ENCODE data around the gene FAXC. TPM values are rescaled to one million over a fixed set of nuclear protein-coding genes. Genes with fewer than 3 reads are reported as not detected.

FAXC gene
- total and polyA plus RNA-seq, 2 of the 8 experiments (the other 6 are each of a cell fraction or from before 2014, with no cell fraction given): 23.2 to 29.8 TPM

DNA sequence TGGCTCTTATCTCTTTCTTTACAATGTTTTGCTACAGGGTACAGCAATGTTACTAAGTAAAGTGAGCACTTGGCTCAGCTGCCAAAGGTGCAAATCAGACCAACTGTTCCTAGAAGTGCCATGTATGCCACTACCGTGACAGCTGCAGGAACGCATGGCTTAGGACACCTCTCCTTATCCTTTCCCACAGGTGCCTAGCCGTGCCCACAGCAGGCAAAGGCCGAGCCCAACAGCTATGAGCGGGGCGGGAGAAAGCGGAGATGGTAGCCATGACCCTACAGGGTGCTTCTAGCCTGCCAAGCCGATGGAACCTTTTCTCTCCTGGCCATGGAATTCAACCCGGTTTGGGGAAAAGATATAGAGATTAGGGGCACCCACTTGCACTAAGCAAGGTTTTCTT lies 97.1 kb downstream of the FAXC start:
- Histone ChIP-seq H3K14ac (ENCODE audit: insufficient read length) (no peak overlapping the region), H4K8ac (ENCODE audit: extremely low read depth, insufficient read depth, low read length) (no peak overlapping the region), H2BK120ac (replicated peaks; ENCODE audit: low read depth, low read length) (no peak overlapping the region), H3K4me1 (replicated peaks in 1 of 4; ENCODE audit: control insufficient read depth in 3 of 4, insufficient read depth in 4 of 4, low read length in 3 of 4) (no peaks in the 10 kb centered on the region), H3K23ac (ENCODE audit: insufficient read length) (no peak overlapping the region), H3K18ac (ENCODE audit: extremely low read depth, low read length) (no peak overlapping the region), H3K4ac (replicated peaks; ENCODE audit: insufficient read length, low read depth, low read length) (no peak overlapping the region), H3K36me3 (ENCODE audit: control insufficient read depth in 2 of 4, insufficient read depth in 4 of 4, low read length in 3 of 4) (no peaks in the 10 kb centered on the region), H2BK5ac (ENCODE audit: low read depth, low read length) (no peak overlapping the region), H3K9ac (replicated peaks in 1 of 4; ENCODE audit: extremely low read depth in 1 of 4, low read depth in 3 of 4, low read length in 3 of 4) (no peak overlapping the region), H4K5ac (ENCODE audit: insufficient read length, low read depth, low read length) (no peak overlapping the region), H2BK20ac (ENCODE audit: low read length) (no peak overlapping the region), H3K56ac (replicated peaks; ENCODE audit: insufficient read length, low read depth, low read length) (no peak overlapping the region), H3K4me3 (ENCODE audit: extremely low read depth in 1 of 4, insufficient read depth in 2 of 4, low read depth in 3 of 4, low read length in 4 of 4) (no peak overlapping the region), H3K79me2 (ENCODE audit: control insufficient read depth in 1 of 2, insufficient read depth in 2 of 2, low read length in 2 of 2) (no peaks in the 10 kb centered on the region), H2AFZ (ENCODE audit: low read length) (no peak overlapping the region; the same call in 1 of the 2 replicates), H3K4me2 (ENCODE audit: insufficient read depth in 1 of 2, low read depth in 2 of 2, low read length in 2 of 2) (no peak overlapping the region), H3K79me1 (ENCODE audit: low read depth, low read length) (no peaks in the 10 kb centered on the region), H2AK5ac (ENCODE audit: low read depth, low read length) (no peak overlapping the region), H2BK12ac (ENCODE audit: low read depth, low read length) (no peak overlapping the region), H3K9me3 (ENCODE audit: insufficient read depth in 2 of 2, low read depth in 1 of 2, low read length in 1 of 2) (no peaks in the 10 kb centered on the region), H3K27me3 (replicated peaks in 1 of 4; ENCODE audit: control insufficient read depth in 3 of 4, extremely low read depth in 1 of 4, insufficient read depth in 3 of 4, low read length in 3 of 4) (no peaks in the 10 kb centered on the region), H4K91ac (replicated peaks; ENCODE audit: insufficient read length, low read length) (no peak overlapping the region), H3K27ac (ENCODE audit: low read depth, low read length) (no peak overlapping the region), H2BK15ac (ENCODE audit: low read length) (no peak overlapping the region), H3K23me2 (ENCODE audit: low read depth, low read length) (no peaks in the 10 kb centered on the region), H4K20me1 (replicated peaks in 1 of 2; ENCODE audit: control insufficient read depth in 1 of 2, insufficient read depth in 2 of 2, low read length in 2 of 2) (no peaks in the 10 kb centered on the region)
- no peak for DNase-seq (ENCODE audit: low read depth in 1 of 2, low spot score in 2 of 2)
- no peak for TF ChIP-seq SIRT6 (IDR thresholded peaks at IDR 0.05; ENCODE audit: low read length)
- no peak for TF ChIP-seq SP4 (IDR thresholded peaks at IDR 0.05; ENCODE audit: low read length)
- no peak for TF ChIP-seq E2F6 (IDR thresholded peaks at IDR 0.05)
- TF ChIP-seq TCF12 (IDR thresholded peaks at IDR 0.05; ENCODE audit: low read depth, low read length): no peak
- no peak for TF ChIP-seq CTBP2 (IDR thresholded peaks at IDR 0.05; ENCODE audit: borderline replicate concordance, insufficient read depth, insufficient read length, low read length)
- TF ChIP-seq CBX5 (IDR thresholded peaks at IDR 0.05; ENCODE audit: low read depth, low read length): no peak
- no peak for TF ChIP-seq YY1 (IDR thresholded peaks at IDR 0.05; ENCODE audit: low read depth, low read length)
- TF ChIP-seq BRCA1 (IDR thresholded peaks at IDR 0.05; ENCODE audit: low read depth, low read length): no peak
- no peak for TF ChIP-seq MAX (IDR thresholded peaks at IDR 0.05)
- no peak for TF ChIP-seq SIN3A (conservative IDR thresholded peaks at IDR 0.05 in 1 of 2, IDR thresholded peaks at IDR 0.05 in 1 of 2; ENCODE audit: low read depth in 1 of 2, low read length in 2 of 2)
- POLR2A ChIA-PET (ENCODE audit: partially characterized antibody): no interaction called here
- 93% methylated on average over 9 of the region's 9 CpGs; no CpG with 5 or more reads in 1 of the 2 experiments for WGBS, 2 experiments (ENCODE audit: extremely low coverage in 1 of 2, insufficient coverage in 1 of 2, insufficient read length in 1 of 2, insufficient replicate concordance in 2 of 2, low coverage in 1 of 2, low lambda C conversion rate in 2 of 2, missing lambda C conversion rate in 1 of 2)
- FAIRE-seq: no peak
- CTCF ChIA-PET (ENCODE audit: partially characterized antibody): interaction anchor here (1.1 kb wide), 1 partner anchor 10 kb away, joined by 4 read pairs; no protein-coding TSS in a partner anchor
